Right kidney (tissue), 1 donor: ENCODE data around the gene RPL15.
"Not testable (repeated sequence)": the region's sequence is repeated elsewhere in the genome, so short reads cannot be mapped to it uniquely, and the experiment has no call there.

Experiments
- DNase-seq: peaks from one replicate; pipeline ENCODE4 v3.0.0-alpha.2; 2016

RPL15 gene

GRCh38 chr3:23884481-23884880 is 32.5 kb upstream of the RPL15 start:
- no peak for DNase-seq

- no peak for DNase-seq
Observed at GRCh38 chr3:23885210-23885609, 31.7 kb upstream of the RPL15 start.

GRCh38 chr3:23886311-23886710 is 30.6 kb upstream of the RPL15 start:
- DNase-seq, result no peak

- DNase-seq, result no peak
Observed at GRCh38 chr3:23888617-23889228, 28.2 kb upstream of the RPL15 start.

GRCh38 chr3:23889386-23889785 is 27.5 kb upstream of the RPL15 start:
- no peak for DNase-seq

- DNase-seq, result no peak
Observed at GRCh38 chr3:23889950-23890349, 27.0 kb upstream of the RPL15 start.

GRCh38 chr3:23894254-23895061 is 22.5 kb upstream of the RPL15 start:
- DNase-seq, result no peak

- DNase-seq, result no peak
Observed at GRCh38 chr3:23895181-23895580, 21.8 kb upstream of the RPL15 start.

GRCh38 chr3:23900744-23901143 is 16.2 kb upstream of the RPL15 start:
- DNase-seq, result no peak

GRCh38 chr3:23904545-23904944 is 12.4 kb upstream of the RPL15 start:
- no peak for DNase-seq

- DNase-seq, result no peak
Observed at GRCh38 chr3:23909341-23909740, 7.6 kb upstream of the RPL15 start.

GRCh38 chr3:23911397-23911796 is 5.5 kb upstream of the RPL15 start:
- no peak for DNase-seq

GRCh38 chr3:23912335-23912734 is 4.6 kb upstream of the RPL15 start:
- DNase-seq, result not testable (repeated sequence)

GRCh38 chr3:23913182-23913581 is 3.8 kb upstream of the RPL15 start:
- no peak for DNase-seq

- no peak for DNase-seq
Observed at GRCh38 chr3:23913873-23914743, 2.8 kb upstream of the RPL15 start.

- no peak for DNase-seq
Observed at GRCh38 chr3:23915537-23916108, 1.3 kb upstream of the RPL15 start.

- no peak for DNase-seq
Observed at GRCh38 chr3:23916152-23916885, 613 bp upstream of the RPL15 start.

- peak; percentile 28 for DNase-seq
Observed at GRCh38 chr3:23917679-23918303, 859 bp downstream of the RPL15 start.

GRCh38 chr3:23918331-23918730 is 1.4 kb downstream of the RPL15 start:
- DNase-seq, result not testable (repeated sequence)

GRCh38 chr3:23919628-23920027 is 2.7 kb downstream of the RPL15 start:
- DNase-seq, result no peak

GRCh38 chr3:23920151-23920655 is 3.3 kb downstream of the RPL15 start:
- DNase-seq, result no peak
